Left lung (tissue), 10 donors: ENCODE data around the gene MON2. TPM values are rescaled to one million over a fixed set of nuclear protein-coding genes. Genes with fewer than 3 reads are reported as not detected.

Experiments
- ATAC-seq: fragments of 200-7000 bp; cut with Tn5 transposase; one replicate; pipeline ENCODE4 v1.9.1; 2020; ENCODE audit warnings: moderate library complexity
- DNase-seq, 4 donors: peaks; one replicate each; pipeline ENCODE4 v3.0.0-alpha.2; 2013 to 2020
- H3K27ac ChIP-seq, 2 donors: fragments of 200-600 bp; sonication (generic) in 1 of 2; one replicate each; pipeline versions ENCODE4 v1.5.0 to v1.8.0; 2020 to 2021
- H3K27me3 ChIP-seq, 2 donors: fragments of 200-600 bp; sonication (generic) in 1 of 2; one replicate each; pipeline versions ENCODE4 v1.5.0 to v1.8.0; 2020 to 2021
- H3K36me3 ChIP-seq, 2 donors: fragments of 200-600 bp; sonication (generic) in 1 of 2; one replicate each; pipeline versions ENCODE4 v1.5.0 to v1.8.0; 2020 to 2021
- H3K4me1 ChIP-seq, 2 donors: fragments of 200-600 bp; one replicate each; pipeline ENCODE4 v1.8.0; 2021
- H3K4me3 ChIP-seq, 2 donors: fragments of 200-600 bp; sonication (generic) in 1 of 2; one replicate each; pipeline versions ENCODE4 v1.5.0 to v1.8.0; 2020 to 2021; ENCODE audit warnings: mild to moderate bottlenecking in 1 of 2
- H3K9me3 ChIP-seq, 2 donors: fragments of 200-600 bp; sonication (generic) in 1 of 2; one replicate each; pipeline versions ENCODE4 v1.5.0 to v1.8.0; 2020 to 2021
- CTCF ChIP-seq, 2 donors: fragments of 200-600 bp; sonication (generic) in 1 of 2; IDR thresholded peaks; one replicate each; pipeline versions ENCODE4 v1.5.0 to v1.8.0; 2021; ENCODE audit warnings: antibody characterized with exemption in 2 of 2
- intact Hi-C, 2 donors: fragments of 100-400 bp; cut with DNase I; formaldehyde crosslinking; loops; one replicate each; pipeline versions ENCODE4 v1.11.2 to v1.14.2; 2022
- polyA plus RNA-seq, 6 donors: library from polyadenylated mRNA; unstranded; fragments of 120-200 nt; gene quantifications; one replicate each; pipeline ENCODE4 v1.2.1, GENCODE V29; 2013; ENCODE audit not compliant: insufficient read length in 6 of 6
- total RNA-seq, 2 donors: library from RNA; stranded (reverse); fragmentation: NEBNext Ultra II Directional; extraction: Animal tissue kit (Norgen Biotek cat#: 25700); gene quantifications; one replicate each; pipeline ENCODE4 v1.2.1, GENCODE V29; 2021
- donor health status: DM: no; HTN: yes; CAD: no.
- donor health status: DM: no; HTN: no; CAD: no.

MON2 gene
- total and polyA plus RNA-seq, 8 donors = 48.5 to 96.2 (median 79.2) TPM

- Histone ChIP-seq H3K36me3 (peaks cover 0 to 28% of the 10 kb centered on the region in 2 donors), H3K27me3 (no peaks in the 10 kb centered on the region), H3K27ac (no peak overlapping the region), H3K9me3 (no peaks in the 10 kb centered on the region), H3K4me1 (no peaks in the 10 kb centered on the region), H3K4me3 (no peak overlapping the region)
- intact Hi-C loops = no loop called here
- no peak for TF ChIP-seq CTCF (IDR thresholded peaks at IDR 0.05)
- ATAC-seq = no peak
- DNase-seq = no peak
Observed at GRCh38 chr12:62575036-62575435, 108.4 kb downstream of the MON2 start.

- no peaks in the 10 kb centered on the region for H3K27me3 ChIP-seq
- H3K36me3 ChIP-seq = peaks cover 0 to 17% of the 10 kb centered on the region in 2 donors
- H3K27ac ChIP-seq = no peak overlapping the region
- no peaks in the 10 kb centered on the region for H3K4me1 ChIP-seq
- no peak for TF ChIP-seq CTCF (IDR thresholded peaks at IDR 0.05)
- no peak for ATAC-seq
- no peak overlapping the region for H3K4me3 ChIP-seq
- intact Hi-C loops = no loop called here
- H3K9me3 ChIP-seq = no peaks in the 10 kb centered on the region
- no peak for DNase-seq
Observed at GRCh38 chr12:62576503-62576902, 109.9 kb downstream of the MON2 start.

DNA sequence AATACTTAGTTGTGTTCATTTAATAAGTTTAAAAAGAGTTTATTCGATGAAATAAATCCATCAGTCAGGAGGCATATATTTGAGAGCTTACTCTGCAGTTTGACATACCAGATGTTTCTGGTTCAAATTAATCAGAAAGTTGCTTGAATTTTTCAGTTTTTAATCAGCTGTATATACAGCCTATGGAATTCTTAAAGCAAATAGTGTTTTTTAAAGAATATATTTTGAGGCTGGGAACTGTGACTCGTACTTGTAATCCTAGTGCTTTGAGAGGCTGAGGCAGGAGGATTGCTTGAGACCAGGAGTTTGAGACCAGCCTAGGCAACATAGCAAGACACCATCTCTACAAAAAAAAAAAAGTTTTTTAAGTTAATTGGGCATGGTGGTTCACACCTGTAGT lies 112.1 kb downstream of the MON2 start:
- H3K4me1 ChIP-seq = no peaks in the 10 kb centered on the region
- H3K36me3 ChIP-seq = peaks cover 0 to 8% of the 10 kb centered on the region in 2 donors
- no peaks in the 10 kb centered on the region for H3K27me3 ChIP-seq
- no peak overlapping the region for H3K4me3 ChIP-seq
- no peak for DNase-seq
- H3K9me3 ChIP-seq = no peaks in the 10 kb centered on the region
- no peak for TF ChIP-seq CTCF (IDR thresholded peaks at IDR 0.05)
- no peak overlapping the region for H3K27ac ChIP-seq
- intact Hi-C loops = no loop called here
- ATAC-seq = no peak

GRCh38 chr12:62581288-62582064 lies 114.8 kb downstream of the MON2 start:
- DNase-seq = peak in 2 of 4 donors; percentile 34 to 56

More at GRCh38 chr12:62581288-62582064, 114.8 kb downstream of the MON2 start:
- Histone ChIP-seq H3K4me1 (no peaks in the 10 kb centered on the region), H3K9me3 (no peaks in the 10 kb centered on the region), H3K36me3 (peaks cover 0 to 9% of the 10 kb centered on the region in 2 donors), H3K27ac (no peak overlapping the region), H3K4me3 (no peak overlapping the region), H3K27me3 (no peaks in the 10 kb centered on the region)
- peak; percentile 46 to 53 for TF ChIP-seq CTCF (IDR thresholded peaks at IDR 0.05)
- ATAC-seq = peak; percentile 93
- intact Hi-C loops = loop anchor here in 1 of 2 donors (5.0 kb wide), 1 partner anchor 216 kb away; no protein-coding TSS in a partner anchor
